B cell (primary cell): ENCODE measurements around the gene FARP1. TPM values are rescaled to one million over a fixed set of nuclear protein-coding genes. Genes with fewer than 3 reads are reported as not detected.

Source experiments
- ATAC-seq: fragments of 200-7000 bp; cut with Tn5 transposase; one replicate; pipeline ENCODE4 v1.10.0; 2021; ENCODE audit warnings: low read depth, mild to moderate bottlenecking, moderate number of reproducible peaks, moderate library complexity
- CTCF ChIA-PET: fragments of 350-600 bp; sonication (Branson Sonifier 250); formaldehyde crosslinking; loops from one replicate; lab custom pipeline; 2021; ENCODE audit warnings: antibody characterized with exemption, inconsistent platforms; lab: Charles Lee
- POLR2A ChIA-PET: fragments of 350-600 bp; sonication (Branson Sonifier 250); formaldehyde crosslinking; loops from one replicate; lab custom pipeline; 2021; ENCODE audit warnings: antibody characterized with exemption; lab: Charles Lee
- DNase-seq: peaks from one replicate; pipeline ENCODE4 v3.0.0; 2013
- H2AFZ ChIP-seq: 2 replicates; pipeline ENCODE4 v1.6.1; 2012; ENCODE audit warnings: mild to moderate bottlenecking, low read depth, low read length; ENCODE audit not compliant: insufficient read depth, poor library complexity, severe bottlenecking
- H3K27ac ChIP-seq, 2 donors: 1 replicate in 1 of 2; 2 replicates in 1 of 2; pipeline ENCODE4 v1.5.1; 2012 to 2013; ENCODE audit warnings: low read length in 2 of 2, mild to moderate bottlenecking in 2 of 2, moderate library complexity in 1 of 2
- H3K27me3 ChIP-seq, 4 experiments: fragments of 200-600 bp in 1 of 4; sonication (generic) in 1 of 4; replicated peaks in 1 of 4; 1 replicate in 2 of 4; 2 replicates in 2 of 4; pipeline versions ENCODE4 v1.6.1 to v1.7.0; 2013 to 2016; ENCODE audit warnings: low read length in 3 of 4, mild to moderate bottlenecking in 2 of 4, mixed read lengths in 1 of 4, moderate library complexity in 1 of 4; ENCODE audit not compliant: insufficient read depth in 4 of 4, control insufficient read depth in 3 of 4; ENCODE audit errors: control extremely low read depth in 1 of 4
- H3K36me3 ChIP-seq, 2 experiments: replicated peaks in 1 of 2; 1 replicate in 1 of 2; 2 replicates in 1 of 2; pipeline versions ENCODE4 v1.6.1 to v1.7.1; 2013; ENCODE audit warnings: low read length in 1 of 2; ENCODE audit not compliant: insufficient read depth in 2 of 2, control insufficient read depth in 1 of 2; ENCODE audit errors: control extremely low read depth in 1 of 2, extremely low read depth in 1 of 2
- H3K4me1 ChIP-seq, 2 donors: fragments of 200-600 bp in 1 of 2; sonication (generic) in 1 of 2; 1 replicate in 1 of 2; 2 replicates in 1 of 2; pipeline versions ENCODE4 v1.5.1 to v1.6.1; 2013 to 2017; ENCODE audit warnings: low read length in 2 of 2; ENCODE audit not compliant: control insufficient read depth in 2 of 2, insufficient read depth in 2 of 2
- H3K4me2 ChIP-seq: replicated peaks from 2 replicates; pipeline ENCODE3; 2012; ENCODE audit warnings: mild to moderate bottlenecking, low read depth, low read length; ENCODE audit not compliant: poor library complexity, severe bottlenecking
- H3K4me3 ChIP-seq, 5 experiments: fragments of 200-600 bp in 1 of 5; sonication (generic) in 1 of 5; 1 replicate in 3 of 5; 2 replicates in 2 of 5; pipeline versions ENCODE4 v1.5.1 to v1.7.0; 2011 to 2016; ENCODE audit warnings: low read length in 4 of 5, mild to moderate bottlenecking in 4 of 5, low read depth in 2 of 5, control low read depth in 1 of 5, moderate library complexity in 1 of 5; ENCODE audit not compliant: insufficient read depth in 1 of 5; ENCODE audit errors: control extremely low read depth in 1 of 5, extremely low read depth in 1 of 5
- H3K79me2 ChIP-seq: fragments of 200-600 bp; sonication (generic); one replicate; pipeline ENCODE4 v1.6.0; 2016; ENCODE audit warnings: low read length; ENCODE audit not compliant: control insufficient read depth, insufficient read depth
- H3K9ac ChIP-seq: fragments of 200-600 bp; sonication (generic); 2 replicates; pipeline ENCODE4 v1.6.1; 2017; ENCODE audit warnings: mild to moderate bottlenecking, low read length, moderate library complexity
- H3K9me3 ChIP-seq, 3 donors: one replicate each; pipeline versions ENCODE4 v1.6.1 to v1.7.1; 2013; ENCODE audit warnings: low read length in 2 of 3; ENCODE audit not compliant: control insufficient read depth in 2 of 3, insufficient read depth in 1 of 3; ENCODE audit errors: control extremely low read depth in 1 of 3
- H4K20me1 ChIP-seq: 2 replicates; pipeline ENCODE4 v1.6.0; 2012; ENCODE audit warnings: mild to moderate bottlenecking, low read length; ENCODE audit not compliant: insufficient read depth, control insufficient read depth, poor library complexity, severe bottlenecking
- H3K27ac Mint-ChIP-seq: one replicate; pipeline ENCODE4 v1.8.0; 2021; ENCODE audit warnings: mixed read lengths
- H3K27me3 Mint-ChIP-seq: one replicate; pipeline ENCODE4 v1.8.0; 2021; ENCODE audit warnings: mixed read lengths
- H3K4me1 Mint-ChIP-seq: one replicate; pipeline ENCODE4 v1.8.0; 2021; ENCODE audit warnings: mixed read lengths
- H3K4me3 Mint-ChIP-seq: one replicate; pipeline ENCODE4 v1.8.0; 2021; ENCODE audit warnings: mixed read lengths
- H3K9me3 Mint-ChIP-seq: one replicate; pipeline ENCODE4 v1.8.0; 2022; ENCODE audit warnings: mixed read lengths; ENCODE audit not compliant: insufficient read depth
- CTCF ChIP-seq: fragments of 200-600 bp; IDR thresholded peaks from one replicate; pipeline ENCODE4 v1.8.0; 2022; ENCODE audit warnings: antibody characterized with exemption, mild to moderate bottlenecking
- EZH2 ChIP-seq: IDR thresholded peaks from 2 replicates; pipeline ENCODE4 v1.6.1; 2012; ENCODE audit warnings: borderline replicate concordance, low read depth, mild to moderate bottlenecking, moderate library complexity, low read length; ENCODE audit not compliant: insufficient read depth, poor library complexity, severe bottlenecking
- WGBS: methylation state at CpG from one replicate; pipeline ENCODE4 v1.1.5; 2013; ENCODE audit warnings: missing lambda C conversion rate; ENCODE audit not compliant: insufficient coverage; 5-methylcytosine and 5-hydroxymethylcytosine counted together
- intact Hi-C: fragments of 100-400 bp; cut with micrococcal nuclease; formaldehyde crosslinking; loops from one replicate; pipeline ENCODE4 v1.10.0; 2022
- polyA plus RNA-seq: library from polyadenylated mRNA; depleted of rRNA; stranded (reverse); fragments of >200 nt; gene quantifications from 2 replicates; pipeline ENCODE4 v1.2.3, GENCODE V29; 2012
- total RNA-seq, 2 donors: library from RNA; stranded (reverse); fragments of 120-200 nt in 1 of 2; gene quantifications; 1 replicate in 1 of 2; 2 replicates in 1 of 2; pipeline versions ENCODE4 v1.2.3 to v1.2.4, GENCODE V29; 2013 to 2022

Gene FARP1
- total and polyA plus RNA-seq, 2 donors (not counting 1 experiment from before 2014, with no cell fraction given) = 0.15 to 1.5 TPM

- no peak overlapping the region for H3K27ac ChIP-seq
- no peaks in the 10 kb centered on the region for H3K79me2 ChIP-seq
- WGBS = 98% methylated on average over 4 of the region's 5 CpGs
- H4K20me1 ChIP-seq = no peaks in the 10 kb centered on the region
- no peak overlapping the region for H3K4me2 ChIP-seq
- no peaks in the 10 kb centered on the region for H3K9me3 ChIP-seq
- H2AFZ ChIP-seq = no peak overlapping the region
- TF ChIP-seq EZH2 = no peak
- TF ChIP-seq CTCF = no peak
- H3K27me3 ChIP-seq = peaks cover 0 to 3% (median 0%) of the 10 kb centered on the region in 4 experiments
- Mint-ChIP-seq H3K4me1 (no peaks in the 10 kb centered on the region), H3K4me3 (no peak overlapping the region), H3K9me3 (peaks cover 5% of the 10 kb centered on the region), H3K27ac (no peak overlapping the region), H3K27me3 (peaks cover 21% of the 10 kb centered on the region)
- intact Hi-C loops = no loop called here
- H3K4me1 ChIP-seq = no peaks in the 10 kb centered on the region
- H3K36me3 ChIP-seq = no peaks in the 10 kb centered on the region
- ChIA-PET CTCF (no interaction called here), POLR2A (no interaction called here)
- ATAC-seq (no peak), DNase-seq (no peak)
- no peak overlapping the region for H3K9ac ChIP-seq
- no peak overlapping the region for H3K4me3 ChIP-seq
These were observed 191.8 kb downstream of the FARP1 start for GRCh38 chr13:98334620-98335205.

GRCh38 chr13:98335721-98336120 lies 192.8 kb downstream of the FARP1 start:
- ATAC-seq = no peak
- no peak for DNase-seq
- H3K4me1 ChIP-seq = no peaks in the 10 kb centered on the region
- no peaks in the 10 kb centered on the region for H3K79me2 ChIP-seq
- no peaks in the 10 kb centered on the region for H4K20me1 ChIP-seq
- Mint-ChIP-seq H3K4me3 (no peak overlapping the region), H3K4me1 (no peaks in the 10 kb centered on the region), H3K9me3 (peaks cover 5% of the 10 kb centered on the region), H3K27me3 (peaks cover 22% of the 10 kb centered on the region), H3K27ac (no peak overlapping the region)
- no peaks in the 10 kb centered on the region for H3K9me3 ChIP-seq
- H3K9ac ChIP-seq = no peak overlapping the region
- WGBS = 93% methylated on average over 2 of the region's 4 CpGs
- intact Hi-C loops = no loop called here
- no peak overlapping the region for H3K4me2 ChIP-seq
- H2AFZ ChIP-seq = no peak overlapping the region
- peaks cover 0 to 3% (median 0%) of the 10 kb centered on the region in 4 experiments for H3K27me3 ChIP-seq
- H3K4me3 ChIP-seq = no peak overlapping the region
- H3K27ac ChIP-seq = no peak overlapping the region
- POLR2A ChIA-PET = no interaction called here
- CTCF ChIA-PET = no interaction called here
- TF ChIP-seq CTCF (no peak), EZH2 (no peak)
- H3K36me3 ChIP-seq = no peaks in the 10 kb centered on the region
